Heart left ventricle (tissue), 16 donors: Measurements from ENCODE around the gene NAALADL2. TPM values are rescaled to one million over a fixed set of nuclear protein-coding genes. Genes with fewer than 3 reads are reported as not detected.

Experiments used
- ATAC-seq, 4 donors: fragments of 200-7000 bp; cut with Tn5 transposase; one replicate each; pipeline ENCODE4 v1.9.1; 2020 to 2022; ENCODE audit warnings: moderate library complexity in 4 of 4, mild to moderate bottlenecking in 3 of 4, moderate number of reproducible peaks in 1 of 4
- DNase-seq, 5 donors: peaks; one replicate each; pipeline ENCODE4 v3.0.0-alpha.2; 2020
- H3K27ac ChIP-seq, 12 donors: fragments of 200-600 bp; sonication (generic) in 4 of 12; one replicate each; pipeline versions ENCODE4 v1.5.0 to v1.8.0; 2016 to 2022; ENCODE audit warnings: mild to moderate bottlenecking in 2 of 12
- H3K27me3 ChIP-seq, 9 donors: fragments of 200-600 bp; sonication (generic) in 2 of 9; one replicate each; pipeline versions ENCODE4 v1.5.1 to v1.8.0; 2016 to 2022; ENCODE audit warnings: mild to moderate bottlenecking in 3 of 9
- H3K36me3 ChIP-seq, 9 donors: fragments of 200-600 bp; sonication (generic) in 2 of 9; one replicate each; pipeline versions ENCODE4 v1.5.0 to v1.8.0; 2018 to 2022; ENCODE audit warnings: mild to moderate bottlenecking in 2 of 9
- H3K4me1 ChIP-seq, 12 donors: fragments of 200-600 bp; sonication (generic) in 4 of 12; one replicate each; pipeline versions ENCODE4 v1.5.0 to v1.8.0; 2016 to 2022; ENCODE audit warnings: mild to moderate bottlenecking in 3 of 12
- H3K4me3 ChIP-seq, 12 donors: fragments of 200-600 bp; sonication (generic) in 4 of 12; one replicate each; pipeline versions ENCODE4 v1.5.0 to v1.8.0; 2017 to 2022; ENCODE audit warnings: mild to moderate bottlenecking in 9 of 12, moderate library complexity in 4 of 12
- H3K9me3 ChIP-seq, 12 donors: fragments of 200-600 bp; sonication (generic) in 4 of 12; one replicate each; pipeline versions ENCODE4 v1.5.0 to v1.8.0; 2016 to 2022; ENCODE audit warnings: mild to moderate bottlenecking in 1 of 12
- CTCF ChIP-seq, 12 donors: fragments of 200-600 bp; sonication (generic) in 4 of 12; IDR thresholded peaks; one replicate each; pipeline versions ENCODE4 v1.5.0 to v1.8.0; 2018 to 2022; ENCODE audit warnings: antibody characterized with exemption in 12 of 12, mild to moderate bottlenecking in 5 of 12
- POLR2A ChIP-seq, 2 donors: fragments of 450-650 bp; IDR thresholded peaks; one replicate each; pipeline ENCODE4 v1.6.1; 2017; ENCODE audit warnings: antibody characterized with exemption in 2 of 2, mild to moderate bottlenecking in 2 of 2, moderate library complexity in 2 of 2
- WGBS, 4 donors: extraction: QIAGEN DNeasy Blood & Tissue Kit in 2 of 4; methylation state at CpG; one replicate each; pipeline versions ENCODE4 v1.1.5 to v1.1.7; 2013 to 2018; 5-methylcytosine and 5-hydroxymethylcytosine counted together
- intact Hi-C, 10 donors: fragments of 100-400 bp; cut with DNase I; formaldehyde crosslinking; loops; one replicate each; pipeline versions ENCODE4 v1.11.1 to v1.14.2; 2022
- polyA plus RNA-seq, 2 donors: library from polyadenylated mRNA; stranded (reverse); fragments of 200-250 nt; gene quantifications; one replicate each; pipeline ENCODE4 v1.2.3, GENCODE V29; 2013
- total RNA-seq, 9 donors: library from RNA; depleted of rRNA in 2 of 9; stranded (reverse); fragments of >200 nt in 2 of 9; fragmentation: NEBNext Ultra II Directional in 3 of 9; extraction: Animal tissue kit (Norgen Biotek cat#: 25700) in 3 of 9; gene quantifications; one replicate each; pipeline versions ENCODE4 v1.1.0 to v1.2.4, GENCODE V29; 2016 to 2023
- donor health status: ischemic (EF 13 %, LVEDD 7.1; RV severe dilation, severe dysfunction).
- donor health status: healthy with polysubstance abuse.
- donor health status: DM: no; HTN: yes; CAD: no.
- donor health status: DM: no; HTN: no; CAD: no.
- donor health status: ischemic (EF 25% LVEDD 6.9; RV normal size, moderate dysfunction).
- donor health status: ischemic (EF 25% LVEDD 5.7; RV mildly dilated, moderate dysfunction).
- donor health status: healthy.
- donor health status: DM: yes; HTN: yes; CAD: no.
- donor health status: ischemic (EF 35%, LVEDD 5.7; RV mildly dilated, moderate dysfunction).
- donor health status: nonischemic (EF 11% LVEDD 7.7; RV severe dilation, severe dysfunction).
- donor health status: DM: yes; HTN: yes; CAD: no.
- donor health status: PGD.
- donor health status: ischemic (EF 29% LVEDD 5.4; RV normal size, mild dysfunction).
- donor health status: nonischemic (EF 23%, LVEDD 6.1; RV moderate dilation, normal function).

NAALADL2 gene
- total and polyA plus RNA-seq, 11 donors = 0.23 to 8.5 (median 3.0) TPM

- Histone ChIP-seq H3K4me1 (no peaks in the 10 kb centered on the region), H3K4me3 (no peak overlapping the region), H3K27ac (no peak overlapping the region), H3K9me3 (no peaks in the 10 kb centered on the region), H3K27me3 (no peaks in the 10 kb centered on the region), H3K36me3 (no peaks in the 10 kb centered on the region)
- ATAC-seq (peak in 2 of 4 donors; percentile 45 to 52), DNase-seq (no peak)
- TF ChIP-seq CTCF (IDR thresholded peaks at IDR 0.05) (no peak), POLR2A (IDR thresholded peaks at IDR 0.05) (no peak)
- intact Hi-C loops = no loop called here
- 59 to 71% (median 65%) methylated on average over 2 of the region's 2 CpGs for WGBS, 4 donors
Measured at GRCh38 chr3:175111036-175111435, 251.9 kb downstream of the NAALADL2 start.

- intact Hi-C loops = no loop called here
- H3K27ac ChIP-seq = no peak overlapping the region
Measured at GRCh38 chr3:175118382-175118941, 259.3 kb downstream of the NAALADL2 start.

DNA sequence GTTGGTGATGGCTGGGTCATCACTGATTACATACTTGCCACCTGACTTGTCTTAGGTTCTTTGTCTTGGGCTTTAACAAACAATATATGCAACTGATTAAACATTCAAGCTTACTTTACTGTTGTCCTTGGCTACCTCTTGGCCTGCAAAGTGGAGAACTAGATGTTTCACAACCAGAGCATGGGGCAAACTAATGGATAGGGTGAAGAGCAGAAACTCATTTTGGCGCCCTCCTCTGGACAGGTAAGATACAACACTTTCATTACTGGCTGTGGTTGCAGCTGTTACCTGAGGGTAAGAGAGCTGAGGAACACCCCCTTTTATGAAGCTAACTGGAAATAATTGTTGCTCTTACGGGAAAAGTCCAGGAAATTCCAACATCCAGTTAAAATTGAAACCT, 262.1 kb downstream of the NAALADL2 start:
- Histone ChIP-seq H3K27ac (no peak overlapping the region), H3K36me3 (no peaks in the 10 kb centered on the region), H3K9me3 (peaks cover 0 to 20% (median 0%) of the 10 kb centered on the region in 12 donors), H3K4me1 (no peaks in the 10 kb centered on the region), H3K4me3 (no peak overlapping the region), H3K27me3 (no peaks in the 10 kb centered on the region)
- TF ChIP-seq POLR2A (IDR thresholded peaks at IDR 0.05) (no peak), CTCF (IDR thresholded peaks at IDR 0.05) (no peak)
- 28 to 46% (median 34%) methylated on average over 2 of the region's 2 CpGs for WGBS, 4 donors
- intact Hi-C loops = no loop called here
- DNase-seq (no peak), ATAC-seq (no peak)

More at GRCh38 chr3:175118382-175118941, 259.3 kb downstream of the NAALADL2 start:
- H3K4me1 ChIP-seq = no peaks in the 10 kb centered on the region
- H3K27me3 ChIP-seq = no peaks in the 10 kb centered on the region
- no peak overlapping the region for H3K4me3 ChIP-seq
- no peak for TF ChIP-seq POLR2A (IDR thresholded peaks at IDR 0.05)
- no peak for TF ChIP-seq CTCF (IDR thresholded peaks at IDR 0.05)
- no peaks in the 10 kb centered on the region for H3K36me3 ChIP-seq
- H3K9me3 ChIP-seq = peaks cover 0 to 8% (median 0%) of the 10 kb centered on the region in 12 donors
- DNase-seq (no peak), ATAC-seq (no peak)
- 91 to 100% (median 94%) methylated on average over 1 of the region's 1 CpG for WGBS, 4 donors

DNA sequence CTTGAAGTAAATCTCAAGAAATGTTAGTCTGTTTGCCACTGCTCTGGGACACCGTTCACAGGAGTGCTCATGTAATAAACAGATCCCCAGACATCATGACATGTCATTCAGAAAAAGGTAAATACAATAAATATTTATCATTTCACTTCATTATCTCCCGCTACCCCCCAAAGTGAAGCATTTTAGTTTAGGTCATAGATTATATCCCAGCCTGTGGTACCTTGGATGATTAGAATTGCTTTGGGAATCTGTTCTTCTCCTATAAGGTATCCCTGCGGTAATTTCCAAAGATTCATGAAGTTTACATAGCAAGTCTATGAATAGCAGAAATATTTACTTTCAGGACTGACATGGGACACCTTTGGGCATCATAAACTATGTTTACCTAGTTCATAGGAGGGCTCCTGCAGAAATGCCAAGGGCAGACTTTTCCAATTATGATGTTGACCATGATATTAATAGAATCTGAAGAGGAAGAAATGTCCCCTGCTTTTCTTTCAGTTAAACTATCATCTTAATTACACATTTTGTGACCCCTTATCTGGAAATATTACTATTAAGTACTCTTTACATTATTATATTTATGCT, 268.0 kb downstream of the NAALADL2 start:
- TF ChIP-seq POLR2A (IDR thresholded peaks at IDR 0.05) (no peak), CTCF (IDR thresholded peaks at IDR 0.05) (no peak)
- Histone ChIP-seq H3K4me1 (no peaks in the 10 kb centered on the region), H3K27ac (no peak overlapping the region), H3K27me3 (no peaks in the 10 kb centered on the region), H3K4me3 (no peak overlapping the region), H3K9me3 (peaks cover 0 to 19% (median 0%) of the 10 kb centered on the region in 12 donors), H3K36me3 (no peaks in the 10 kb centered on the region)
- no peak for DNase-seq
- intact Hi-C loops = no loop called here
- 91 to 96% (median 95%) methylated on average over 3 of the region's 3 CpGs for WGBS, 4 donors
- ATAC-seq = no peak
